DMS114 treated with DMSO at 0.1 percent for 48 hours (cell line): ENCODE measurements around the gene TPPP.

Experiments used
- DNase-seq: peaks from one replicate; lab custom pipeline; 2025; ENCODE audit not compliant: unreplicated experiment; lab: John Stamatoyannopoulos, UW

Gene TPPP

GRCh38 chr5:610744-611730, 82.1 kb downstream of the TPPP start:
- no peak for DNase-seq

GRCh38 chr5:610011-610743, 83.0 kb downstream of the TPPP start:
- no peak for DNase-seq
